ENCODE measurements around the gene WDR55.

DNA sequence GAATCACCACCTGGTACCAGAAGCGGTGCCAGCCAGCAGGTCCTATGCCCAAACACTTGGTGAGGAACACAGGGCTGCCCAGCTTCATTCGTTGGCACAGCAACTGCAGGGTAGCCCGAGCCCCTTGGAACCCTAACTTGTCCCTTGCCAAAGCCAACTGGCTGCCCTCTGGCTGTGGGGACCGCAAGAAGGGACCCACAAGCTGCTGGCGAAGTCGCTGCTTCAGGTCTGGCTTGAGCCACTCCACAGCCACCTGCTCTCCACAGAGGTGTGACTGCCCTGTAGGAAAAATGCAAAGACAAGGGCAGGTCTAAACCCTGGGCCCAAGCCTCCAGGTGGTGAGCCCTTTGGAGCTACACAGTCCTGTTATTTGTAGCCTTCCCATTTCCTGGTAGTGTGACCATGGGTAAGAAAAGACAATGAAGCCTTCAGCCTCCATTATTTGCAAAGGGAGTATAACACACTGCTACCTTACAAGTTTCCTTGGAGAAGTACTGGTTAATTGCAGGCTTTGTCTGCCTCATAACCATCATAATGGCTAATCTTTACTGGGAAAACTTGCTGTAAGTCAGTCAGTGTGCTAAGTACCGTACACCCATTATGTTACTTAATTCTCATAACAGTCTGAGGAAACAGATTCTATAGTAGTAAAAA lies 6.9 kb downstream of the WDR55 start:
- TF ChIP-seq, protein P1, sequence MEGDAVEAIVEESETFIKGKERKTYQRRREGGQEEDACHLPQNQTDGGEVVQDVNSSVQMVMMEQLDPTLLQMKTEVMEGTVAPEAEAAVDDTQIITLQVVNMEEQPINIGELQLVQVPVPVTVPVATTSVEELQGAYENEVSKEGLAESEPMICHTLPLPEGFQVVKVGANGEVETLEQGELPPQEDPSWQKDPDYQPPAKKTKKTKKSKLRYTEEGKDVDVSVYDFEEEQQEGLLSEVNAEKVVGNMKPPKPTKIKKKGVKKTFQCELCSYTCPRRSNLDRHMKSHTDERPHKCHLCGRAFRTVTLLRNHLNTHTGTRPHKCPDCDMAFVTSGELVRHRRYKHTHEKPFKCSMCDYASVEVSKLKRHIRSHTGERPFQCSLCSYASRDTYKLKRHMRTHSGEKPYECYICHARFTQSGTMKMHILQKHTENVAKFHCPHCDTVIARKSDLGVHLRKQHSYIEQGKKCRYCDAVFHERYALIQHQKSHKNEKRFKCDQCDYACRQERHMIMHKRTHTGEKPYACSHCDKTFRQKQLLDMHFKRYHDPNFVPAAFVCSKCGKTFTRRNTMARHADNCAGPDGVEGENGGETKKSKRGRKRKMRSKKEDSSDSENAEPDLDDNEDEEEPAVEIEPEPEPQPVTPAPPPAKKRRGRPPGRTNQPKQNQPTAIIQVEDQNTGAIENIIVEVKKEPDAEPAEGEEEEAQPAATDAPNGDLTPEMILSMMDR (IDR thresholded peaks at IDR 0.05), result no peak
- no peak for TF ChIP-seq EP300 (IDR thresholded peaks at IDR 0.05)

Data from tibial nerve (tissue), 4 donors.